HCT116 (cell line): ENCODE results near the gene SLC3A2. TPM values are rescaled to one million over a fixed set of nuclear protein-coding genes. Genes with fewer than 3 reads are reported as not detected.
A peak's percentile ranks its signal among the peaks of the same experiment; 100 is the strongest.
"Not testable (repeated sequence)": the region's sequence is repeated elsewhere in the genome, so short reads cannot be mapped to it uniquely, and the experiment has no call there.

Experiments used
- ATAC-seq: fragments of 200-7000 bp; cut with Tn5 transposase; 2 replicates; pipeline ENCODE4 v1.9.1; 2020; ENCODE audit warnings: mild to moderate bottlenecking, moderate library complexity
- BruUV-seq: library from RNA; stranded (reverse); fragments of 400-500 nt; replicated peaks from 2 replicates; lab custom pipeline; 2021; lab: Mats Ljungman, UMichigan
- CTCF ChIA-PET: fragments of 300-600 bp; sonication (Branson Sonifier 250); formaldehyde crosslinking; loops from one replicate; lab custom pipeline; 2021; ENCODE audit warnings: antibody characterized with exemption; lab: Charles Lee
- POLR2A ChIA-PET: fragments of 300-600, 350-600 bp; sonication (Branson Sonifier 250); formaldehyde crosslinking; loops from one replicate; lab custom pipeline; 2021; ENCODE audit warnings: antibody characterized with exemption; lab: Charles Lee
- RAD21 ChIA-PET, 2 experiments: fragments of 300-600 bp; sonication (Branson Sonifier 250); formaldehyde crosslinking; loops; one replicate each; lab custom pipeline; 2023; ENCODE audit warnings: low total read pairs in 2 of 2; ENCODE audit not compliant: uncharacterized antibody in 2 of 2, unreplicated experiment in 2 of 2, low non-redundant PET in 1 of 2; lab: Charles Lee
- DNase-seq: peaks from one replicate; pipeline ENCODE4 v3.0.0-alpha.2; 2010; ENCODE audit warnings: low read depth, low spot score
- H2AFZ ChIP-seq: fragments of 200-600 bp; shearing (Covaris generic), sonication (generic); 2 replicates; pipeline ENCODE4 v1.6.1; 2017; ENCODE audit warnings: low read depth, mixed run types, mixed read lengths, antibody characterized with exemption, low read length; ENCODE audit not compliant: poor library complexity, severe bottlenecking
- H3K27ac ChIP-seq: 2 replicates; pipeline ENCODE4 v1.5.1; 2012; ENCODE audit warnings: low read depth, low read length
- H3K27me3 ChIP-seq: fragments of 200-600 bp; sonication (generic); 2 replicates; pipeline ENCODE4 v1.6.1; 2016; ENCODE audit warnings: mixed run types, low read length, mixed read lengths; ENCODE audit not compliant: insufficient read depth
- H3K36me3 ChIP-seq, 2 experiments: fragments of 200-500 bp in 1 of 2; fragments of 200-600 bp in 1 of 2; sonication (Bioruptor generic) in 1 of 2; sonication (generic) in 1 of 2; 2 replicates each; pipeline versions ENCODE4 v1.5.1 to v1.6.1; 2014 to 2016; ENCODE audit warnings: low read length in 2 of 2, inconsistent platforms in 1 of 2, mixed read lengths in 1 of 2, mixed run types in 1 of 2; ENCODE audit not compliant: insufficient read depth in 2 of 2, control insufficient read depth in 1 of 2
- H3K4me1 ChIP-seq, 2 experiments: fragments of 200-600 bp in 1 of 2; sonication (generic) in 1 of 2; 2 replicates each; pipeline versions ENCODE4 v1.5.1 to v1.6.1; 2012 to 2017; ENCODE audit warnings: low read length in 2 of 2, inconsistent platforms in 1 of 2, mild to moderate bottlenecking in 1 of 2, mixed read lengths in 1 of 2, mixed run types in 1 of 2, moderate library complexity in 1 of 2; ENCODE audit not compliant: insufficient read depth in 2 of 2, control insufficient read depth in 1 of 2
- H3K4me2 ChIP-seq: fragments of 200-600 bp; sonication (generic); 2 replicates; pipeline ENCODE4 v1.6.1; 2017; ENCODE audit warnings: mixed run types, low read length, mixed read lengths
- H3K4me3 ChIP-seq, 2 experiments: fragments of 200-600 bp in 1 of 2; sonication (generic) in 1 of 2; replicated peaks in 1 of 2; 2 replicates each; pipeline ENCODE4 v1.5.1; 2011 to 2016; ENCODE audit warnings: low read length in 2 of 2, control low read depth in 1 of 2, low read depth in 1 of 2, mild to moderate bottlenecking in 1 of 2, mixed read lengths in 1 of 2, mixed run types in 1 of 2
- H3K79me2 ChIP-seq: fragments of 200-600 bp; sonication (generic); 2 replicates; pipeline ENCODE4 v1.6.1; 2017; ENCODE audit warnings: mild to moderate bottlenecking, mixed run types, low read length, moderate library complexity, mixed read lengths; ENCODE audit not compliant: insufficient read depth
- H3K9ac ChIP-seq: fragments of 200-600 bp; sonication (generic); 2 replicates; pipeline ENCODE4 v1.6.1; 2016; ENCODE audit warnings: low read length, mixed read lengths
- H3K9me2 ChIP-seq: fragments of 200-600 bp; sonication (generic), shearing (Covaris generic); 2 replicates; pipeline ENCODE4 v1.6.1; 2017; ENCODE audit warnings: mixed run types, mild to moderate bottlenecking, moderate library complexity; ENCODE audit not compliant: insufficient read depth
- H3K9me3 ChIP-seq, 2 experiments: fragments of 200-500 bp in 1 of 2; fragments of 200-600 bp in 1 of 2; sonication (Bioruptor generic) in 1 of 2; sonication (generic) in 1 of 2; 2 replicates each; pipeline ENCODE4 v1.6.1; 2014 to 2017; ENCODE audit warnings: low read length in 2 of 2, mixed read lengths in 2 of 2, inconsistent platforms in 1 of 2, low read depth in 1 of 2, mild to moderate bottlenecking in 1 of 2, mixed run types in 1 of 2, moderate library complexity in 1 of 2; ENCODE audit not compliant: control insufficient read depth in 1 of 2, insufficient read depth in 1 of 2
- H4K20me1 ChIP-seq: fragments of 200-600 bp; sonication (generic), shearing (Covaris generic); 2 replicates; pipeline ENCODE4 v1.6.1; 2017; ENCODE audit warnings: mixed run types, mild to moderate bottlenecking, moderate library complexity; ENCODE audit not compliant: insufficient read depth
- EGR1 ChIP-seq: IDR thresholded peaks from 2 replicates; pipeline ENCODE4 v1.6.1; 2012; ENCODE audit warnings: low read depth
- JUND ChIP-seq: IDR thresholded peaks from 2 replicates; pipeline ENCODE4 v1.6.1; 2012
- POLR2A ChIP-seq: IDR thresholded peaks from 2 replicates; pipeline ENCODE4 v1.7.0; 2011; ENCODE audit warnings: borderline replicate concordance; ENCODE audit not compliant: insufficient read depth, insufficient read length; ENCODE audit errors: extremely low read depth
- POLR2AphosphoS5 ChIP-seq: IDR thresholded peaks from 2 replicates; pipeline ENCODE4 v1.6.1; 2011; ENCODE audit warnings: mild to moderate bottlenecking, low read depth, low read length, moderate library complexity
- TCF7L2 ChIP-seq: IDR thresholded peaks from 2 replicates; pipeline ENCODE4 v1.7.0; 2011; ENCODE audit warnings: borderline replicate concordance, inconsistent platforms; ENCODE audit not compliant: insufficient read depth, insufficient read length; ENCODE audit errors: extremely low read depth
- YY1 ChIP-seq: IDR thresholded peaks from 2 replicates; pipeline ENCODE4 v1.6.1; 2011; ENCODE audit warnings: low read length, low read depth, moderate library complexity, mild to moderate bottlenecking; ENCODE audit not compliant: insufficient replicate concordance; ENCODE audit errors: extremely low read depth
- ZFX ChIP-seq: fragments of 450-650 bp; IDR thresholded peaks from 2 replicates; pipeline ENCODE4 v1.6.1; 2017
- intact Hi-C: fragments of 100-400 bp; cut with micrococcal nuclease; formaldehyde crosslinking; loops from 2 replicates; pipeline ENCODE4 v1.10.0; 2022
- total RNA-seq: library from RNA; stranded (reverse); gene quantifications from one replicate; pipeline ENCODE4 v1.2.1, GENCODE V29; 2021; ENCODE audit not compliant: unreplicated experiment
- TF ChIP-seq, protein P1 (sequence below): IDR thresholded peaks from 2 replicates; pipeline ENCODE4 v1.6.1; 2011; ENCODE audit warnings: mild to moderate bottlenecking, low read length, moderate library complexity; ENCODE audit not compliant: insufficient replicate concordance; ENCODE audit errors: extremely low read depth

SLC3A2 gene
- total RNA-seq, 1 experiment from 2014 or later, result 418 TPM

DNA sequence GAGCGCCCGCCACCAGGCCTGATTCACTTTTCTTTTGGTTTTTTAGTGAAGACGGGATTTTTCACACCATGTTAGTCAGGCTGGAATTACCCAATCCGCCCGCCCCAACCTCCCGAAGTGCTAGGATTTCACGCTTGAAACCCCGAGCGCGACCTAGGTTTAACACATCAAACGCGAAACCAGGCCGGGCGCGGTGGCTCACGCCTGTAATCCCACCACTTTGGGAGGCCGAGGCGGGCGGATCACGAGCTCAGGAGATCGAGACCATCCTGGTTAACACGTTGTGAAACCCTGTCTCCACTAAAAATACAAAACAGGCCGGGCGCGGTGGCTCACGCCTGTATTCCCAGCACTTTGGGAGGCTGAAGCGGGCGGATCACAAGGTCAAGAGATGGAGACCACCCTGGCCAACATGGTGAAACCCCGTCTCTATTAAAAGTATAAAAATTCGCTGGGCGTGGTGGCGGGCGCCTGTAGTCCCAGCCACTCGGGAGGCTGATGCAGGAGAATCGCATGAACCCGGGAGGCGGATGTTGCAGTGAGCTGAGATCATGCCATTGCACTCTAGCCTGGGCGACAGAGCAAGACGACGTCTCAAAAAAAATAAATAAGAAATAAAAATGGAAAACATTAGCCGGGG, 39.9 kb upstream of the SLC3A2 start:
- RAD21 ChIA-PET, result interaction anchor here in 1 of 2 experiments (1.0 kb wide), 1 partner anchor 9 kb away, joined by 3 read pairs; the partner anchor contains the start of gene STX5
- not testable (repeated sequence) for H4K20me1 ChIP-seq, H3K27me3 ChIP-seq, H2AFZ ChIP-seq, H3K9me2 ChIP-seq, BruUV-seq, H3K9me3 ChIP-seq
- peak overlapping the region; percentile 92 for H3K4me2 ChIP-seq
- peak overlapping the region; percentile 98 for H3K9ac ChIP-seq
- TF ChIP-seq TCF7L2 (peak; percentile 15), ZFX (peak; percentile 33; the same call in 1 of the 2 replicates)
- DNase-seq, result peak; percentile 43
- ATAC-seq, result peak; percentile 12
- peak overlapping the region; percentile 94 for H3K27ac ChIP-seq
- POLR2A ChIA-PET, result interaction anchor here (0.6 to 3.4 kb wide), 78 partner anchors 8 to 1491 kb away, joined by 3 to 343 read pairs (median 5); partner anchors contain the start of genes AHNAK, B3GAT3, C11orf98 and CSKMT
- CTCF ChIA-PET, result interaction anchor here (1.2 to 2.9 kb wide), 4 partner anchors 21 to 446 kb away, joined by 3 to 11 read pairs (median 6); partner anchors contain the start of genes SLC3A2 and TUT1
- H3K4me3 ChIP-seq, result peak overlapping the region; percentile 82 to 87
- peaks cover 37% of the 10 kb centered on the region for H3K79me2 ChIP-seq
- peaks cover under 1 to 17% of the 10 kb centered on the region in 2 experiments; a peak in 3 of 4 replicates for H3K36me3 ChIP-seq
- H3K4me1 ChIP-seq, result peaks cover 8 to 36% of the 10 kb centered on the region in 2 experiments; a peak in 3 of 4 replicates
- intact Hi-C loops, result loop anchor here (1.0 to 5.0 kb wide), 4 partner anchors 9 to 284 kb away; partner anchors contain the start of genes STX5, TEX54 and TTC9C

DNA sequence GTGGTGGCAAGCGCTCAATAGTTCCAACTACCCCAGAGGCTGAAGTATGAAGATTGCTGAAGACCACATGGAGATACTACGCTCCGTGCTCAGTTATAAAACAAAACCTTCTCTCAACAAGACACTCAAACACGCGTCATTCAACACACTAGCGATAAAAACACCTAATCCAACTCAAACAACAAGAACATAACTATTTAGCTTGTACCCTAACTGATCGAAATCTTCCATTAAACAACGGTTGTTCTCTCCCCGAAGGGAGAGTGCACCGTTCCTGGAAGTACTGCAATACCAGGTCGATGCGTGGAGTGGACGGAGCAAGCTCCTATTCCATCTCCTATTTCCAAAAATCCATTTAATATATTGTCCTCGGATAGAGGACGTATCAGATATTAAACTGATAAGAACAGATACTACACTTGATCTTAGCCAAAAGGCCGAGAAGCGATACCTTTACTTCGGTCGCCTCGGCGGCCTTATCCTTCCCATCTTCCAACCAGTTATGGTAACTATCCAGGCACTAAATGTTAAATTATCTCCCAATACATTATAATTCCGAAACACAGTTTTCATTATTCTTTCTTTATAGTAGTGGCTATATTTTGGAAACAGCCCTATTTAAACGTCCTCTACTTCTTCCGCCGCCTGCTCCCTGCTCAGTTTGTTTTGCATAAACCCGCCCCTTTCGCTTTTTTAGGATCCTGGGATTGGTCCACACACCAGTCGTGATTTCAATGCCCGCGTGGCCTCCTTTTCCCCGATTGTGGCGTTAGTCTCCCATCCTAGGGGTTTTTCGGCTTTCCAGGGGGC, 39.1 kb upstream of the SLC3A2 start:
- RAD21 ChIA-PET, result no interaction called here
- H3K9me3 ChIP-seq, result no peaks in the 10 kb centered on the region
- POLR2A ChIA-PET, result interaction anchor here (0.6 to 3.4 kb wide), 77 partner anchors 9 to 1490 kb away, joined by 3 to 343 read pairs (median 5); partner anchors contain the start of genes AHNAK, B3GAT3, C11orf98 and CSKMT
- peak overlapping the region; percentile 94 for H3K27ac ChIP-seq
- H2AFZ ChIP-seq, result no peak overlapping the region
- no peaks in the 10 kb centered on the region for H3K9me2 ChIP-seq
- H4K20me1 ChIP-seq, result no peaks in the 10 kb centered on the region
- peaks cover 8 to 36% of the 10 kb centered on the region in 2 experiments; a peak in 3 of 4 replicates for H3K4me1 ChIP-seq
- H3K79me2 ChIP-seq, result peaks cover 30% of the 10 kb centered on the region
- ATAC-seq, result peak; percentile 79
- CTCF ChIA-PET, result interaction anchor here (1.2 to 2.9 kb wide), 4 partner anchors 20 to 447 kb away, joined by 3 to 11 read pairs (median 6); partner anchors contain the start of genes SLC3A2 and TUT1
- peak overlapping the region; percentile 92 for H3K4me2 ChIP-seq
- DNase-seq, result peak; percentile 99
- no peaks in the 10 kb centered on the region for H3K27me3 ChIP-seq
- H3K4me3 ChIP-seq, result peak overlapping the region in 1 of 2 experiments; percentile 15; a peak in 2 of 4 replicates
- intact Hi-C loops, result loop anchor here (1.0 to 5.0 kb wide), 3 partner anchors 9 to 284 kb away; partner anchors contain the start of genes STX5, TEX54 and TTC9C
- TSS peak; percentile 93 for BruUV-seq
- TF ChIP-seq JUND, result no peak
- TF ChIP-seq ZFX, result no peak
- TF ChIP-seq EGR1, result no peak
- TF ChIP-seq, protein P1, sequence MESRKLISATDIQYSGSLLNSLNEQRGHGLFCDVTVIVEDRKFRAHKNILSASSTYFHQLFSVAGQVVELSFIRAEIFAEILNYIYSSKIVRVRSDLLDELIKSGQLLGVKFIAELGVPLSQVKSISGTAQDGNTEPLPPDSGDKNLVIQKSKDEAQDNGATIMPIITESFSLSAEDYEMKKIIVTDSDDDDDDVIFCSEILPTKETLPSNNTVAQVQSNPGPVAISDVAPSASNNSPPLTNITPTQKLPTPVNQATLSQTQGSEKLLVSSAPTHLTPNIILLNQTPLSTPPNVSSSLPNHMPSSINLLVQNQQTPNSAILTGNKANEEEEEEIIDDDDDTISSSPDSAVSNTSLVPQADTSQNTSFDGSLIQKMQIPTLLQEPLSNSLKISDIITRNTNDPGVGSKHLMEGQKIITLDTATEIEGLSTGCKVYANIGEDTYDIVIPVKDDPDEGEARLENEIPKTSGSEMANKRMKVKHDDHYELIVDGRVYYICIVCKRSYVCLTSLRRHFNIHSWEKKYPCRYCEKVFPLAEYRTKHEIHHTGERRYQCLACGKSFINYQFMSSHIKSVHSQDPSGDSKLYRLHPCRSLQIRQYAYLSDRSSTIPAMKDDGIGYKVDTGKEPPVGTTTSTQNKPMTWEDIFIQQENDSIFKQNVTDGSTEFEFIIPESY, result peak; percentile 94
- peak; percentile 85 for TF ChIP-seq YY1
- peak; percentile 100 for TF ChIP-seq POLR2A
- peak; percentile 100 for TF ChIP-seq POLR2AphosphoS5
- H3K36me3 ChIP-seq, result peaks cover 0 to 10% of the 10 kb centered on the region in 2 experiments; a peak in 1 of 4 replicates
- peak overlapping the region; percentile 71 for H3K9ac ChIP-seq
